Right lobe of liver (tissue), 4 donors: ENCODE results near the gene UHMK1.

Source experiments
- CTCF ChIP-seq, 4 donors: fragments of 200-600 bp in 3 of 4; fragments of 450-650 bp in 1 of 4; IDR thresholded peaks; one replicate each; pipeline versions ENCODE4 v1.5.1 to v1.8.0; 2016 to 2022; ENCODE audit warnings: antibody characterized with exemption in 4 of 4, mild to moderate bottlenecking in 2 of 4
- POLR2A ChIP-seq: fragments of 450-650 bp; IDR thresholded peaks from one replicate; pipeline ENCODE4 v1.6.1; 2017; ENCODE audit warnings: antibody characterized with exemption, mild to moderate bottlenecking
- donor health status: DM: no; HTN: no; CAD: no.
- donor health status: DM: no; HTN: no; CAD: no.
- donor health status: DM: no; HTN: yes; CAD: no.

- no peak for TF ChIP-seq POLR2A
- no peak for TF ChIP-seq CTCF (IDR thresholded peaks at IDR 0.05)
Measured at GRCh38 chr1:162463021-162463420, 34.6 kb upstream of the UHMK1 start.
